ENCODE measurements around the gene TEAD3. TPM values are rescaled to one million over a fixed set of nuclear protein-coding genes. Genes with fewer than 3 reads are reported as not detected.

Gene TEAD3
- total RNA-seq, 4 donors from 2014 or later = 39.0 to 55.4 (median 51.5) TPM

DNA sequence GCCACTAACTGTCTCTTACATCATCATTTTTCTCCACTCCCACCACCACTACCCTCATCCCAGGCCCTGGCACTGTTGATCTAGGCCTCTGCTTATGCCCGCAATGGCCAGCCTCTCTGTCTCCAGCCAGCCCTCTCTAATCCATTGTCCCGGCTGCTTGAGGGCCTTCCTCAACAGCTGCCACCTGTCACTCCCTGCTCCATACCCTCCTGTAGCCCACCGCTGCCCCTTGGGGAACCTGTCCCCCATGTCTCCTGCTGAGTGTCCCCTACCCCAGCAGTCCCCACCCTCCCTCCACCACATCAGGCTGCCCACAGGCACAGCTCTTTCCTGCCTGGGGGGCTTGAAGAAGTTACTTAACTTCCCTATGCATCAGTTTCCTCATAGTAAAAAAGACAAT lies 13.4 kb downstream of the TEAD3 start:
- WGBS = 92% methylated on average over 3 of the region's 3 CpGs
- Histone ChIP-seq H3K4me1 (peaks cover 42% of the 10 kb centered on the region), H3K36me3 (peaks cover 37% of the 10 kb centered on the region), H3K27ac (no peak overlapping the region), H3K27me3 (no peaks in the 10 kb centered on the region), H3K4me3 (no peak overlapping the region), H3K9me3 (no peaks in the 10 kb centered on the region)
- DNase-seq (ENCODE audit: low spot score in 2 of 2) = no peak
- TF ChIP-seq POLR2AphosphoS5 (IDR thresholded peaks at IDR 0.05) (no peak), EP300 (IDR thresholded peaks at IDR 0.05) (no peak), POLR2A (IDR thresholded peaks at IDR 0.05) (no peak)
- TF ChIP-seq, protein P1, sequence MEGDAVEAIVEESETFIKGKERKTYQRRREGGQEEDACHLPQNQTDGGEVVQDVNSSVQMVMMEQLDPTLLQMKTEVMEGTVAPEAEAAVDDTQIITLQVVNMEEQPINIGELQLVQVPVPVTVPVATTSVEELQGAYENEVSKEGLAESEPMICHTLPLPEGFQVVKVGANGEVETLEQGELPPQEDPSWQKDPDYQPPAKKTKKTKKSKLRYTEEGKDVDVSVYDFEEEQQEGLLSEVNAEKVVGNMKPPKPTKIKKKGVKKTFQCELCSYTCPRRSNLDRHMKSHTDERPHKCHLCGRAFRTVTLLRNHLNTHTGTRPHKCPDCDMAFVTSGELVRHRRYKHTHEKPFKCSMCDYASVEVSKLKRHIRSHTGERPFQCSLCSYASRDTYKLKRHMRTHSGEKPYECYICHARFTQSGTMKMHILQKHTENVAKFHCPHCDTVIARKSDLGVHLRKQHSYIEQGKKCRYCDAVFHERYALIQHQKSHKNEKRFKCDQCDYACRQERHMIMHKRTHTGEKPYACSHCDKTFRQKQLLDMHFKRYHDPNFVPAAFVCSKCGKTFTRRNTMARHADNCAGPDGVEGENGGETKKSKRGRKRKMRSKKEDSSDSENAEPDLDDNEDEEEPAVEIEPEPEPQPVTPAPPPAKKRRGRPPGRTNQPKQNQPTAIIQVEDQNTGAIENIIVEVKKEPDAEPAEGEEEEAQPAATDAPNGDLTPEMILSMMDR (IDR thresholded peaks at IDR 0.05) = no peak

DNA sequence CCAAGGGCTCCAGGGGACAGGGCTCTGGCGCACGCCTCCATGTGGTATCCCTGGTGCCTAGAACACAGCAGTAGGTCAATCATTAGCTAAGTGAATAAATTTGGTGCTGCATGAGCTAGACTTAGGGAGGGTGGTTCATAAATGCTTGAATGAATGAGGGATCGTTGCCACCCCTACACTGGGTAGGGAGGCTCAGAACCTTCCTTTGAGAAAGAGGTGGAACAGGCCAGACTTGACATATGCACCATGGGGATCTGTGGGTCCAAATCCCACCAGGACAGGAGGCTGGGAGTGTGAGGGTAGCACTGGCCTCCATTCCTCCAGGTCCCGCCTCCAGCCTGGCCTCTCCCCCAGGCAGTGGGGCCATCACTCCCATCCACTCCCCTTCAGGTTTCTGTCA lies 13.8 kb downstream of the TEAD3 start:
- Histone ChIP-seq H3K9me3 (no peaks in the 10 kb centered on the region), H3K27ac (no peak overlapping the region), H3K36me3 (peaks cover 42% of the 10 kb centered on the region), H3K4me1 (peaks cover 38% of the 10 kb centered on the region), H3K27me3 (no peaks in the 10 kb centered on the region), H3K4me3 (no peak overlapping the region)
- no peak for DNase-seq (ENCODE audit: low spot score in 2 of 2)
- WGBS = 90% methylated on average over 4 of the region's 4 CpGs
- TF ChIP-seq POLR2A (IDR thresholded peaks at IDR 0.05) = no peak

DNA sequence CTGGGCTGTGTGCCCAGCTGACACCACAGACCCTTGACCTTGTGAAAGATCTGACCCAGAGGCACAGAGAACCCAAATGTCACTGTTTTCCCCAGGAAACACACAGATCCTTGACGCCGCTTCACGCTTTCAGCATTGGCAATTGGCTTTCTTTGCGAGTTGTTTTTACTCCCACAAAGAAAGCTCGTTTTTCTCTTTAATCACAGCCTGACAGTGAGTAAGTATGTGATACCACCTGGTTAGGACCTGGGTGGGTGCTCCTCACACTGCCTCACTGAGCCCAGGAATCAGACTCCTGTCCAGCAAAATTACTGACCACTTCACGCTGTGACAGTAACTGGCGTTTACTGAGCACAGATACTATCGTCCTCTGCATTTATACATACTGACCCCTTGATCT lies 15.7 kb downstream of the TEAD3 start:
- Histone ChIP-seq H3K4me1 (peaks cover 19% of the 10 kb centered on the region), H3K27me3 (no peaks in the 10 kb centered on the region), H3K27ac (no peak overlapping the region), H3K9me3 (no peaks in the 10 kb centered on the region), H3K36me3 (peaks cover 55% of the 10 kb centered on the region), H3K4me3 (no peak overlapping the region)
- 88% methylated on average over 8 of the region's 8 CpGs for WGBS
- no peak for TF ChIP-seq POLR2A (IDR thresholded peaks at IDR 0.05)
- no peak for TF ChIP-seq POLR2AphosphoS5 (IDR thresholded peaks at IDR 0.05)
- TF ChIP-seq EP300 (IDR thresholded peaks at IDR 0.05) = no peak
- TF ChIP-seq, protein P1 (IDR thresholded peaks at IDR 0.05) = no peak
- no peak for DNase-seq (ENCODE audit: low spot score in 2 of 2)

DNA sequence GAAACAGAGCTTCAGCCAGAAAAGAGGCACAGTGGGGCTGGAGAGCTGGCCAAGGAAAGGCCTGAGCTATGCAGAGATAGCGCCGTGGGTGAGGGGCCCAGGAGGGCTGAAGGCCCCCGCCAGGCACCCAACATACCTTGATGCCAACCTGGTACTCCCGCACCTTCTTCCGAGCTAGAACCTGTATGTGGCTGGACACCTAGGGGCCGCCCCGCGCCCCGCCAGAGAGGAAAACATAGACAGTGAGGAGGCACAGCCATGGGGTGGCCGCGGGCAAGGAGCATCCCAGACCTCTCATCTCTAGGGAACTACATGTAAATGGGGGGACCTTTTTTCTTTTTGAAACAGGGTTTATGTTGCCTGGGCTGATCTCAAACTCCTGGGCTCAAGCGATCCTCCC lies 16.7 kb downstream of the TEAD3 start:
- no peak for TF ChIP-seq POLR2AphosphoS5 (IDR thresholded peaks at IDR 0.05)
- TF ChIP-seq POLR2A (IDR thresholded peaks at IDR 0.05) = no peak

DNA sequence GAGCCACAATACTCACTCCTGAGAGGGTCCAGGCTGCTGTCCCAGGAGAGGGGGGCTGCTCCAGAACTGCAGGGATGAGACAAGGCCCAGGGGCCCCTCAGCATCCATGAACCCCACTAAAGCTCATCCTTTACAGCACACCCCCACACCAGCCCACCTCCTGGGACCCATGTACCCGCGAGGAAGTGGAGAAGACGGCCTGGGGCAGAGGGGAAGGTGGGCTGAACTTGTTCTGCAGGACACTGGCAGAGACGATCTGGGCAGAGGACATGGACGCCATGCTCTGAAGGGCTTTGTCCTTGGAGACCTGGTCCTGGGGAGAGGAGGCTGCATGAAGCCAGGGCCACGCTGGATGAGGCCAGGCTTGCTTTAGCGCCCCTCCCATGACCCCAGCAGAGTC lies 18.6 kb downstream of the TEAD3 start:
- Histone ChIP-seq H3K9me3 (no peaks in the 10 kb centered on the region), H3K4me1 (no peaks in the 10 kb centered on the region), H3K27me3 (no peaks in the 10 kb centered on the region), H3K27ac (no peak overlapping the region), H3K4me3 (no peak overlapping the region), H3K36me3 (peaks cover 67% of the 10 kb centered on the region)
- TF ChIP-seq EP300 (IDR thresholded peaks at IDR 0.05) = no peak
- TF ChIP-seq, protein P1 (IDR thresholded peaks at IDR 0.05) = no peak
- TF ChIP-seq POLR2AphosphoS5 (IDR thresholded peaks at IDR 0.05) = no peak
- no peak for TF ChIP-seq POLR2A (IDR thresholded peaks at IDR 0.05)
- DNase-seq (ENCODE audit: low spot score in 2 of 2) = no peak
- 88% methylated on average over 7 of the region's 7 CpGs for WGBS

More for the DNA sequence above, 16.7 kb downstream of the TEAD3 start:
- Histone ChIP-seq H3K36me3 (peaks cover 59% of the 10 kb centered on the region), H3K4me3 (no peak overlapping the region), H3K27me3 (no peaks in the 10 kb centered on the region), H3K4me1 (peaks cover 9% of the 10 kb centered on the region), H3K27ac (no peak overlapping the region), H3K9me3 (no peaks in the 10 kb centered on the region)
- DNase-seq (ENCODE audit: low spot score in 2 of 2) = no peak
- WGBS = 91% methylated on average over 12 of the region's 12 CpGs

DNA sequence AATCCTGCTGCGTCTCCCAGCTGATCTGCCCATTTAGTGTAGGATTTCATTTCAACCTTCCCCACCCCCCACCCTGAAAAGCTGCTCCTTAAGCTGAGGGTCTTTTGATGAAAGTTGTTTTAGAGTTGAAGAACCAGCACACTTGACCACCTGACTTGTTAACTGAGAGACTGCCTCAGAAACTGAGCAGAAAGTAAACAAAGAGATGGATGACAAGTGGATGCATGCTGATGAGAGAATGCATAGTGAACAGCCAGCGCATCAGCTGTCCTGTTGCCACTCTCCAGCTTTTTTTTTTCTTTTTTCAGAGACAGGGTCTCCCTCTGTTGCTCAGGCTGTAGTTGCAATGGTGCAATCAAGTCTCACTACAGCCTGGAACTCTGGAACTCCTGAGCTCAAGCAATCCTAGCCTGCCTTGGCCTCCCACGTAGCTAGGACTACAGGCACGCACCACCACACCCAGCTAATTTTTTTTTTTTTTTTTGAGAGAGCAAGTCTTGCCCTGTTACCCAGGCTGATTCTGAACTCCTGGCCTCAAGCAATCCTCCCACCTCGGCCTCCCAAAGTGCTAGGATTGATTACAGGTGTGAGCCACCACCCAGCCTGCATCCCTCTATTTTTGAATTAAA lies 19.2 kb downstream of the TEAD3 start:
- H3K27ac ChIP-seq = no peak overlapping the region
- H3K36me3 ChIP-seq = peaks cover 70% of the 10 kb centered on the region
- H3K4me3 ChIP-seq = no peak overlapping the region
- no peak for DNase-seq (ENCODE audit: low spot score in 2 of 2)
- H3K4me1 ChIP-seq = peaks cover 1% of the 10 kb centered on the region
- no peak for TF ChIP-seq EP300 (IDR thresholded peaks at IDR 0.05)
- TF ChIP-seq POLR2A (IDR thresholded peaks at IDR 0.05) = no peak
- no peak for TF ChIP-seq POLR2AphosphoS5 (IDR thresholded peaks at IDR 0.05)
- TF ChIP-seq, protein P1 (IDR thresholded peaks at IDR 0.05) = no peak
- H3K27me3 ChIP-seq = no peaks in the 10 kb centered on the region
- WGBS = 90% methylated on average over 5 of the region's 5 CpGs
- H3K9me3 ChIP-seq = no peaks in the 10 kb centered on the region
